Neuronal stem cell (in vitro differentiated cells): ENCODE results near the gene MRPL39.

ENCODE experiments used
- DNase-seq: peaks from one replicate; pipeline ENCODE4 v3.0.0-alpha.2; 2013; ENCODE audit warnings: low spot score
- H2AFZ ChIP-seq: one replicate; pipeline ENCODE4 v1.6.1; 2013; ENCODE audit warnings: mild to moderate bottlenecking, low read length, inconsistent platforms
- H2AK5ac ChIP-seq: 2 replicates; pipeline ENCODE4 v1.6.1; 2013; ENCODE audit warnings: low read depth, mild to moderate bottlenecking, inconsistent platforms, low read length, moderate library complexity, mixed read lengths
- H2BK120ac ChIP-seq: 2 replicates; pipeline ENCODE4 v1.6.1; 2013; ENCODE audit warnings: low read depth, mild to moderate bottlenecking, inconsistent platforms, low read length, moderate library complexity, mixed read lengths
- H2BK12ac ChIP-seq: one replicate; pipeline ENCODE4 v1.6.1; 2013; ENCODE audit warnings: low read length, inconsistent platforms
- H2BK15ac ChIP-seq: 2 replicates; pipeline ENCODE4 v1.6.1; 2013; ENCODE audit warnings: mild to moderate bottlenecking, low read length, inconsistent platforms, mixed read lengths
- H2BK5ac ChIP-seq: one replicate; pipeline ENCODE4 v1.6.1; 2013; ENCODE audit warnings: inconsistent platforms, mild to moderate bottlenecking, low read length, moderate library complexity
- H3K14ac ChIP-seq: one replicate; pipeline ENCODE4 v1.6.1; 2013; ENCODE audit warnings: low read length, inconsistent platforms
- H3K18ac ChIP-seq: 2 replicates; pipeline ENCODE4 v1.6.1; 2013; ENCODE audit warnings: low read length, inconsistent platforms
- H3K23ac ChIP-seq: 2 replicates; pipeline ENCODE4 v1.6.1; 2013; ENCODE audit warnings: low read depth, mild to moderate bottlenecking, mixed read lengths, low read length, inconsistent platforms; ENCODE audit not compliant: poor library complexity
- H3K27ac ChIP-seq: replicated peaks from 3 replicates; pipeline ENCODE4 v1.5.1; 2013; ENCODE audit warnings: low read length, inconsistent platforms
- H3K27me3 ChIP-seq, 3 experiments: 2 replicates each; pipeline ENCODE4 v1.6.1; 2013; ENCODE audit warnings: low read length in 3 of 3, mild to moderate bottlenecking in 2 of 3, inconsistent platforms in 1 of 3, low read depth in 1 of 3, mixed read lengths in 1 of 3, moderate library complexity in 1 of 3; ENCODE audit not compliant: control insufficient read depth in 3 of 3, insufficient read depth in 3 of 3
- H3K36me3 ChIP-seq, 2 donors: replicated peaks in 1 of 2; 2 replicates each; pipeline ENCODE4 v1.6.1; 2013; ENCODE audit warnings: low read length in 2 of 2; ENCODE audit not compliant: control insufficient read depth in 2 of 2, insufficient read depth in 2 of 2
- H3K4ac ChIP-seq: 2 replicates; pipeline ENCODE4 v1.6.1; 2013; ENCODE audit warnings: inconsistent platforms, mild to moderate bottlenecking, low read length, moderate library complexity
- H3K4me1 ChIP-seq, 2 donors: 1 replicate in 1 of 2; 2 replicates in 1 of 2; pipeline ENCODE4 v1.6.1; 2013; ENCODE audit warnings: low read length in 2 of 2, low read depth in 1 of 2; ENCODE audit not compliant: control insufficient read depth in 2 of 2, insufficient read depth in 1 of 2
- H3K4me2 ChIP-seq: one replicate; pipeline ENCODE4 v1.6.1; 2013; ENCODE audit warnings: mild to moderate bottlenecking, low read length, inconsistent platforms; ENCODE audit not compliant: insufficient read depth, poor library complexity, severe bottlenecking
- H3K4me3 ChIP-seq, 2 donors: 2 replicates each; pipeline ENCODE4 v1.5.1; 2013; ENCODE audit warnings: low read length in 2 of 2, mild to moderate bottlenecking in 2 of 2, inconsistent platforms in 1 of 2, moderate library complexity in 1 of 2
- H3K79me1 ChIP-seq: one replicate; pipeline ENCODE4 v1.6.1; 2013; ENCODE audit warnings: low read depth, mild to moderate bottlenecking, inconsistent platforms, low read length, moderate library complexity
- H3K9ac ChIP-seq: one replicate; pipeline ENCODE4 v1.6.1; 2013; ENCODE audit warnings: mild to moderate bottlenecking, low read depth, low read length, inconsistent platforms; ENCODE audit not compliant: poor library complexity
- H3K9me3 ChIP-seq, 2 donors: replicated peaks in 1 of 2; 2 replicates each; pipeline versions ENCODE3 to v1.6.1; 2013; ENCODE audit warnings: low read length in 2 of 2, mild to moderate bottlenecking in 2 of 2, inconsistent platforms in 1 of 2, low read depth in 1 of 2, mixed read lengths in 1 of 2, moderate library complexity in 1 of 2; ENCODE audit not compliant: control insufficient read depth in 2 of 2, insufficient read depth in 1 of 2
- H4K8ac ChIP-seq: one replicate; pipeline ENCODE4 v1.6.1; 2013; ENCODE audit warnings: low read depth, mild to moderate bottlenecking, inconsistent platforms, low read length, moderate library complexity
- H4K91ac ChIP-seq: one replicate; pipeline ENCODE4 v1.6.1; 2013; ENCODE audit warnings: low read length, low read depth, mild to moderate bottlenecking, inconsistent platforms; ENCODE audit not compliant: poor library complexity
- WGBS, 2 donors: extraction: QIAGEN DNeasy Blood & Tissue Kit; methylation state at CpG; one replicate each; pipeline ENCODE4 v1.1.7; 2013; ENCODE audit warnings: missing lambda C conversion rate in 2 of 2, mixed read lengths in 1 of 2; ENCODE audit not compliant: insufficient read length in 2 of 2, insufficient replicate concordance in 1 of 2; ENCODE audit errors: extremely low coverage in 2 of 2; 5-methylcytosine and 5-hydroxymethylcytosine counted together

The MRPL39 gene

DNA sequence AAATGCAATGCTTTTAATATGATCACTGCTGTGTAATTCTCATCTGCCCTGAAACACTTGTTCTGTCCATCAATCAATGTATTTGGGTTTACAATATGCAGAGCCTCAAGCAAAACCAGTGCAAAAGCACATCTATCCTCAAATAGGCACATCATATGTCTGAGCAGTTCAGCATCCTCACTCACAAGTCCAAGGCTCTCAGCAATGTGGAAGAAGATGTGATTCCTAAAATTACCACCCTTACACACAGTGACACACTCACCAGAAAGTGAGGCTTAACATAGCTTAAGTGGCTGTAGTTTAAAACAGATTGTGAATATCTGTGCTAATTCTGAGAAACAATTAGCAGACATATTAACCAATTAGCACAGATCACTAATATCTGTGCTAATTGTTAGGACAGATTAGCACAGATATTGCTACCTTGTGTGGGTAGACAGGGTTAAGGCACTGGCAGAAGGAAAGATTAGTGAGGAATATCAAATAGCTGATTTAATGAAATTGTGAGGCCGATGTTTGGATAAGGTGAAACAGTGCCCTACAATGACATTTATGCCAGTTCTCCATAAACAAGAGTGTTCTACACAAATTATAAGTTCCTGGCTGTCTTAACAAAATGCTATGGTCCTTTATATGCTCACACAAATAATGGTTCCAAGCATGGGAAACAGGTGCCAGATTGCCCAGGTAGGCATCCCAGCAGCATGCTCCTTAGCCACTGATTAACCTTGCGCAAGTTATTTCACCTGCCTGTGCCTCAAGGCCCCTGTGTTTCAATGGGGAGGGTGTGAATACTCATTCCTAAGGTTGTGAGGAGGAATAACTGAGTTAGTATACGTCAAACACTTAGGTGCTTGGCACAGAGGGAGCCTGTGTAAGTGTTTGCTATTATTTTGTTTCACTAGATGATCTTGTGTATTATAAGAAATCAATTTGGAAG lies 41.7 kb downstream of the MRPL39 start:
- WGBS, 2 donors: no CpG with 5 or more reads among the region's 3 CpGs
- Histone ChIP-seq H2BK15ac (no peak overlapping the region), H2BK120ac (no peak overlapping the region), H3K23ac (no peak overlapping the region), H2BK12ac (no peak overlapping the region), H2AFZ (no peak overlapping the region), H3K27ac (no peak overlapping the region), H2BK5ac (no peak overlapping the region), H3K14ac (no peak overlapping the region), H3K36me3 (peaks cover 2 to 58% of the 10 kb centered on the region in 2 donors), H3K4ac (no peak overlapping the region), H4K91ac (no peak overlapping the region), H2AK5ac (no peak overlapping the region), H3K4me2 (no peak overlapping the region), H3K4me1 (peaks cover 3 to 7% of the 10 kb centered on the region in 2 donors), H3K4me3 (no peak overlapping the region), H4K8ac (no peak overlapping the region), H3K79me1 (no peaks in the 10 kb centered on the region), H3K9ac (no peak overlapping the region), H3K27me3 (peaks cover 0 to 12% (median 0%) of the 10 kb centered on the region in 3 experiments), H3K18ac (no peak overlapping the region), H3K9me3 (peaks cover 2 to 8% of the 10 kb centered on the region in 2 donors)
- DNase-seq: no peak

DNA sequence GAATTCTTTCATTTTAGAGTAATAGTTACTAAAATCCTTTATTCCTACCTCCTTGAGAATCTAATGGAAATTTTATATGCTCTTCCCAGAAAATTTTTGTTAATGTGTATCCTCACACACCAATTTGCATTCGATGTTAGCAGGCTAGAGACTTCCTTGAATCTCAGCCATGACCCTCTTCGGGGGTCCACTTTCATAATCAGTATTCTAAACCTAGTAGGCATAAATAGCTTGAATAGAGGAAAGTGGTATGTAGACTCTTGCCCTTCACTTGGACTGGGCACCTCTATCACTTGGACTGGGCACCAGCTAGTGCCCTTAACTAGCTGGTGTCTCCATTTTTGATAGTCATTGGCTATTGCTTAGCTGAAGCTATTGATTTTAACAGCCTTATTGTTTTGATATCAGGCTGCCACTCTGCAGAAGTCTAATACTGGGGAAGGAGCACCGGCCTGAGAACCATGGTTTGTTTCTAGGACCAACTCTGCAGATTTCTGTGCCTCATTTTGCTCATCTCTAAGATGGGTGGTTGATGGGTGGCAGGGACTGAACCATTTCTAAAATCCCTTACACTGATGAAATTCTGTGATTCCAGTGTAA lies 42.8 kb downstream of the MRPL39 start:
- H3K79me1 ChIP-seq: no peaks in the 10 kb centered on the region
- no peak overlapping the region for H4K8ac ChIP-seq
- H3K23ac ChIP-seq: no peak overlapping the region
- H2AFZ ChIP-seq: no peak overlapping the region
- no peak overlapping the region for H2BK12ac ChIP-seq
- no peak for DNase-seq
- H2BK120ac ChIP-seq: no peak overlapping the region
- no peak overlapping the region for H2BK15ac ChIP-seq
- H3K14ac ChIP-seq: no peak overlapping the region
- peaks cover 2 to 8% of the 10 kb centered on the region in 2 donors for H3K9me3 ChIP-seq
- H2BK5ac ChIP-seq: no peak overlapping the region
- no peak overlapping the region for H3K4ac ChIP-seq
- no peak overlapping the region for H4K91ac ChIP-seq
- H3K18ac ChIP-seq: no peak overlapping the region
- no CpG with 5 or more reads among the region's 3 CpGs for WGBS, 2 donors
- peaks cover 2 to 62% of the 10 kb centered on the region in 2 donors for H3K36me3 ChIP-seq
- H3K9ac ChIP-seq: no peak overlapping the region
- peaks cover 3 to 7% of the 10 kb centered on the region in 2 donors for H3K4me1 ChIP-seq
- no peak overlapping the region for H3K4me2 ChIP-seq
- no peak overlapping the region for H3K4me3 ChIP-seq
- H3K27me3 ChIP-seq: peaks cover 0 to 12% (median 0%) of the 10 kb centered on the region in 3 experiments
- H3K27ac ChIP-seq: no peak overlapping the region
- no peak overlapping the region for H2AK5ac ChIP-seq

DNA sequence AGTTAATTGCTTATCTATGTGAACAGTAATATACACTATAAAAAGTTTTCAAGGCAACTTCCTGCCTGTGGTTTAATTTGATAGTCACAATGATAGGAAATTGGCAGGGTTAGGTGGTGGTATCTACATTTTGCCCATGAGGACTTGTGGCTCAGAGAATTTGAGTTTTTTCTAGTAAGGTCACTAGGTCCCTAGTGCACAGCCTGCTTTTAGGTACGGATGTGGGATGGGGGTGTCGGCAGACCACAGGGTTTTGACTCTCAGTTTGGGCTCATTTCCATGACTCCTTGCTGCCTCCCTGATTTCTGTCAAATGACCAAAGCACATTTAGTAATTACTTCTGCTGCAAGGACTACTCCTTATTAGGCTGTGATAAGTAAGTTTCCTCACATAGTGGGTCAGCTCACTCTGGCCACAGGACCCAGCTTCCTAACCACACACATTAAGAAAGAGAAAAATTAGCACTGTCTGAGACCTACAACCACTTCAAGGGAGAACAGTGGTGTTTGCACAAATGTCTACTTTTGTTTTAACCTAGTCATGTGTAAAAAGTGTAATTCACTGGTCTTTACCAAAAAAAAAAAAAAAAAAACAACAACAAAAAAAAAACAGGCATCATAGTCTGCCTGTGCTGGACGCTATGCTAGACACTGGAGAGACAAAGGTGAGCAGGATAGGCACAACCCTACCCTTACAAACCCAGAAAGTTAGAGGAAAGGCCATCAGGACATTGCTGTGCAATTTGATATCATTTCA lies 43.7 kb downstream of the MRPL39 start:
- H2BK15ac ChIP-seq: no peak overlapping the region
- no peak overlapping the region for H2BK5ac ChIP-seq
- peaks cover 2 to 8% of the 10 kb centered on the region in 2 donors for H3K9me3 ChIP-seq
- no peak overlapping the region for H3K18ac ChIP-seq
- no peak overlapping the region for H2AK5ac ChIP-seq
- DNase-seq: no peak
- H3K14ac ChIP-seq: no peak overlapping the region
- no peak overlapping the region for H3K4me2 ChIP-seq
- H3K4ac ChIP-seq: no peak overlapping the region
- H2AFZ ChIP-seq: no peak overlapping the region
- no peaks in the 10 kb centered on the region for H3K79me1 ChIP-seq
- peaks cover 3 to 7% of the 10 kb centered on the region in 2 donors for H3K4me1 ChIP-seq
- no peak overlapping the region for H4K8ac ChIP-seq
- peaks cover 0 to 12% (median 0%) of the 10 kb centered on the region in 3 experiments for H3K27me3 ChIP-seq
- H3K36me3 ChIP-seq: peaks cover 2 to 62% of the 10 kb centered on the region in 2 donors
- H4K91ac ChIP-seq: no peak overlapping the region
- H3K4me3 ChIP-seq: no peak overlapping the region
- H2BK12ac ChIP-seq: no peak overlapping the region
- no peak overlapping the region for H2BK120ac ChIP-seq
- WGBS, 2 donors: no CpG with 5 or more reads among the region's 3 CpGs
- H3K23ac ChIP-seq: no peak overlapping the region
- no peak overlapping the region for H3K9ac ChIP-seq
- H3K27ac ChIP-seq: no peak overlapping the region
